ENCODE measurements around the gene KIF3C.
"Not testable (repeated sequence)": the region's sequence is repeated elsewhere in the genome, so short reads cannot be mapped to it uniquely, and the experiment has no call there.

KIF3C gene

GRCh38 chr2:25913696-25913973, 68.7 kb downstream of the KIF3C start:
- not testable (repeated sequence) for FAIRE-seq

- FAIRE-seq: no peak
Observed at GRCh38 chr2:25912851-25913695, 69.2 kb downstream of the KIF3C start.

- FAIRE-seq: not testable (repeated sequence)
Observed at GRCh38 chr2:25909574-25909973, 72.7 kb downstream of the KIF3C start.

- no peak for FAIRE-seq
Observed at GRCh38 chr2:25905126-25905525, 77.2 kb downstream of the KIF3C start.

GRCh38 chr2:25903216-25903776, 79.0 kb downstream of the KIF3C start:
- FAIRE-seq: no peak

GRCh38 chr2:25899404-25899970, 82.8 kb downstream of the KIF3C start:
- no peak for FAIRE-seq

GRCh38 chr2:25897506-25897905, 84.8 kb downstream of the KIF3C start:
- FAIRE-seq: no peak

GRCh38 chr2:25896308-25896707, 86.0 kb downstream of the KIF3C start:
- FAIRE-seq: not testable (repeated sequence)

GRCh38 chr2:25895610-25896009, 86.7 kb downstream of the KIF3C start:
- FAIRE-seq: no peak

- FAIRE-seq: no peak
Observed at GRCh38 chr2:25895018-25895417, 87.3 kb downstream of the KIF3C start.

- FAIRE-seq: no peak
Observed at GRCh38 chr2:25894135-25894830, 88.0 kb downstream of the KIF3C start.

GRCh38 chr2:25891672-25892071, 90.6 kb downstream of the KIF3C start:
- no peak for FAIRE-seq

GRCh38 chr2:25887624-25888242, 94.6 kb downstream of the KIF3C start:
- no peak for FAIRE-seq

- no peak for FAIRE-seq
Observed at GRCh38 chr2:25885933-25886332, 96.4 kb downstream of the KIF3C start.

- FAIRE-seq: no peak
Observed at GRCh38 chr2:25881764-25882163, 100.5 kb downstream of the KIF3C start.

- FAIRE-seq: no peak
Observed at GRCh38 chr2:25879133-25879730, 103.1 kb downstream of the KIF3C start.

- FAIRE-seq: no peak
Observed at GRCh38 chr2:25878361-25879132, 103.8 kb downstream of the KIF3C start, which contains the start of gene ASXL2. ASXL2 (minus strand) TSS chr2:25878487; CDS start chr2:25878222, 265 bp downstream.

- FAIRE-seq: no peak
Observed at GRCh38 chr2:25877431-25878360, 104.6 kb downstream of the KIF3C start.
